HG03520 (cell line): Measurements from ENCODE around the gene LRRC55.
"Not testable (repeated sequence)": the region's sequence is repeated elsewhere in the genome, so short reads cannot be mapped to it uniquely, and the experiment has no call there.

Source experiments
- ATAC-seq: cut with Tn5 transposase; IDR thresholded peaks from one replicate; pipeline ENCODE4 v1.9.1; 2021; ENCODE audit warnings: mild to moderate bottlenecking, moderate library complexity; ENCODE audit not compliant: unreplicated experiment

Gene LRRC55

GRCh38 chr11:57160665-57161064, 21.1 kb upstream of the LRRC55 start:
- no peak for ATAC-seq

- no peak for ATAC-seq
These were observed 20.4 kb upstream of the LRRC55 start for GRCh38 chr11:57161351-57161750.

- ATAC-seq, result no peak
These were observed 19.4 kb upstream of the LRRC55 start for GRCh38 chr11:57162179-57162898.

- no peak for ATAC-seq
These were observed 18.4 kb upstream of the LRRC55 start for GRCh38 chr11:57163160-57163868.

GRCh38 chr11:57164317-57164716, 17.4 kb upstream of the LRRC55 start:
- no peak for ATAC-seq

GRCh38 chr11:57167125-57167846, 14.5 kb upstream of the LRRC55 start:
- ATAC-seq, result no peak

- ATAC-seq, result not testable (repeated sequence)
These were observed 11.9 kb upstream of the LRRC55 start for GRCh38 chr11:57169732-57170313.

GRCh38 chr11:57172031-57172430, 9.7 kb upstream of the LRRC55 start:
- ATAC-seq, result no peak

GRCh38 chr11:57174656-57175055, 7.1 kb upstream of the LRRC55 start:
- no peak for ATAC-seq

- no peak for ATAC-seq
These were observed 6.3 kb upstream of the LRRC55 start for GRCh38 chr11:57175478-57175877.

GRCh38 chr11:57178334-57178733, 3.4 kb upstream of the LRRC55 start:
- ATAC-seq, result no peak

GRCh38 chr11:57179681-57180080, 2.1 kb upstream of the LRRC55 start:
- no peak for ATAC-seq

- ATAC-seq, result no peak
These were observed 1.6 kb upstream of the LRRC55 start for GRCh38 chr11:57180081-57180561.

- no peak for ATAC-seq
These were observed 789 bp upstream of the LRRC55 start for GRCh38 chr11:57180964-57181363.

- no peak for ATAC-seq
These were observed 1.1 kb downstream of the LRRC55 start for GRCh38 chr11:57182896-57183295.

GRCh38 chr11:57190548-57190947, 8.8 kb downstream of the LRRC55 start:
- no peak for ATAC-seq

GRCh38 chr11:57191311-57192219, 9.8 kb downstream of the LRRC55 start:
- ATAC-seq, result no peak

GRCh38 chr11:57192316-57192715, 10.6 kb downstream of the LRRC55 start:
- ATAC-seq, result no peak

GRCh38 chr11:57196596-57196995, 14.8 kb downstream of the LRRC55 start:
- ATAC-seq, result no peak

- no peak for ATAC-seq
These were observed 16.0 kb downstream of the LRRC55 start for GRCh38 chr11:57197762-57198161.
